ENCODE results near the gene RPL32. TPM values are rescaled to one million over a fixed set of nuclear protein-coding genes. Genes with fewer than 3 reads are reported as not detected.
A peak's percentile ranks its signal among the peaks of the same experiment; 100 is the strongest.

The RPL32 gene
- polyA plus RNA-seq, 1 of the 3 experiments (the other 2 are of a cell fraction) = 2,311 TPM

- H3K36me3 ChIP-seq (replicated peaks in 1 of 2; ENCODE audit: control insufficient read depth in 1 of 2, insufficient read depth in 2 of 2, low read length in 1 of 2) = no peaks in the 10 kb centered on the region
- no peak overlapping the region for H3K4me3 ChIP-seq (ENCODE audit: low read depth in 2 of 2, low read length in 1 of 2)
- no peaks in the 10 kb centered on the region for H3K9me2 ChIP-seq
- ChIA-PET CTCF (no interaction called here), POLR2A (no interaction called here)
- H4K20me1 ChIP-seq (ENCODE audit: insufficient read depth) = no peaks in the 10 kb centered on the region
- 97% methylated on average over 6 of the region's 7 CpGs for WGBS (ENCODE audit: low lambda C conversion rate)
- H3K9ac ChIP-seq = no peak overlapping the region
- H3F3A ChIP-seq (replicated peaks; ENCODE audit: insufficient read depth) = peaks cover 2% of the 10 kb centered on the region
- H3K27ac ChIP-seq (ENCODE audit: low read depth in 2 of 2, low read length in 1 of 2) = no peak overlapping the region
- H3K4me1 ChIP-seq (ENCODE audit: control insufficient read depth in 1 of 2, insufficient read depth in 2 of 2, low read depth in 1 of 2, low read length in 1 of 2) = no peaks in the 10 kb centered on the region
- H3K79me2 ChIP-seq (ENCODE audit: insufficient read depth) = no peaks in the 10 kb centered on the region
- H3K27me3 ChIP-seq (ENCODE audit: insufficient read depth) = no peaks in the 10 kb centered on the region
- TF ChIP-seq FOXJ3 (CRISPR knock-in tag; IDR thresholded peaks at IDR 0.05) (no peak), POLR2AphosphoS5 (IDR thresholded peaks at IDR 0.05; ENCODE audit: low read depth, low read length) (no peak), RFX5 (IDR thresholded peaks at IDR 0.05; ENCODE audit: low read length) (no peak), PBX3 (IDR thresholded peaks at IDR 0.05) (no peak)
- DNase-seq = no peak
- H3K9me3 ChIP-seq = no peaks in the 10 kb centered on the region
- H3K4me2 ChIP-seq = no peak overlapping the region
- H2AFZ ChIP-seq (ENCODE audit: low read depth) = no peak overlapping the region
Observed at GRCh38 chr3:12824299-12824698, 17.1 kb downstream of the RPL32 start.

GRCh38 chr3:12822725-12823373 lies 18.5 kb downstream of the RPL32 start:
- no peak overlapping the region for H3K4me3 ChIP-seq (ENCODE audit: low read depth in 2 of 2, low read length in 1 of 2)
- H3K4me1 ChIP-seq (ENCODE audit: control insufficient read depth in 1 of 2, insufficient read depth in 2 of 2, low read depth in 1 of 2, low read length in 1 of 2) = no peaks in the 10 kb centered on the region
- H3K9me2 ChIP-seq = no peaks in the 10 kb centered on the region
- H3K27ac ChIP-seq (ENCODE audit: low read depth in 2 of 2, low read length in 1 of 2) = no peak overlapping the region
- WGBS (ENCODE audit: low lambda C conversion rate) = 47% methylated on average over 7 of the region's 8 CpGs
- H3K9me3 ChIP-seq = no peaks in the 10 kb centered on the region
- H3K4me2 ChIP-seq = no peak overlapping the region
- H3K27me3 ChIP-seq (ENCODE audit: insufficient read depth) = no peaks in the 10 kb centered on the region
- no peak for DNase-seq
- H3F3A ChIP-seq (replicated peaks; ENCODE audit: insufficient read depth) = no peaks in the 10 kb centered on the region
- TF ChIP-seq CTCF (IDR thresholded peaks at IDR 0.05) = peak; percentile 35
- TF ChIP-seq POLR2AphosphoS5 (IDR thresholded peaks at IDR 0.05; ENCODE audit: low read depth, low read length) = no peak
- H3K9ac ChIP-seq = no peak overlapping the region
- no peaks in the 10 kb centered on the region for H3K79me2 ChIP-seq (ENCODE audit: insufficient read depth)
- ChIA-PET POLR2A (interaction anchor here (1.0 kb wide), 1 partner anchor 18 kb away, joined by 3 read pairs; no protein-coding TSS in a partner anchor), CTCF (interaction anchor here (1.2 to 1.9 kb wide), 3 partner anchors 12 to 69 kb away, joined by 4 to 8 read pairs (median 7); partner anchors contain the start of gene RPL32)
- H4K20me1 ChIP-seq (ENCODE audit: insufficient read depth) = no peaks in the 10 kb centered on the region
- H3K36me3 ChIP-seq (replicated peaks in 1 of 2; ENCODE audit: control insufficient read depth in 1 of 2, insufficient read depth in 2 of 2, low read length in 1 of 2) = no peaks in the 10 kb centered on the region
- no peak overlapping the region for H2AFZ ChIP-seq (ENCODE audit: low read depth)

- H3K9me2 ChIP-seq = no peaks in the 10 kb centered on the region
- H3K27me3 ChIP-seq (ENCODE audit: insufficient read depth) = no peaks in the 10 kb centered on the region
- no peak for DNase-seq
- no peaks in the 10 kb centered on the region for H3K36me3 ChIP-seq (replicated peaks in 1 of 2; ENCODE audit: control insufficient read depth in 1 of 2, insufficient read depth in 2 of 2, low read length in 1 of 2)
- POLR2A ChIA-PET = interaction anchor here (1.7 kb wide), 1 partner anchor 13 kb away, joined by 4 read pairs; no protein-coding TSS in a partner anchor
- H3K79me2 ChIP-seq (ENCODE audit: insufficient read depth) = no peaks in the 10 kb centered on the region
- no peak overlapping the region for H3K4me3 ChIP-seq (ENCODE audit: low read depth in 2 of 2, low read length in 1 of 2)
- no peak overlapping the region for H3K27ac ChIP-seq (ENCODE audit: low read depth in 2 of 2, low read length in 1 of 2)
- CTCF ChIA-PET = interaction anchor here (1.1 to 1.8 kb wide), 3 partner anchors 9 to 23 kb away, joined by 4 to 7 read pairs (median 4); partner anchors contain the start of gene RPL32
- no peak overlapping the region for H2AFZ ChIP-seq (ENCODE audit: low read depth)
- H4K20me1 ChIP-seq (ENCODE audit: insufficient read depth) = no peaks in the 10 kb centered on the region
- H3K9me3 ChIP-seq = no peaks in the 10 kb centered on the region
- no peak overlapping the region for H3K4me2 ChIP-seq
- peaks cover 0 to 9% of the 10 kb centered on the region in 2 experiments; a peak in 1 of 4 replicates for H3K4me1 ChIP-seq (ENCODE audit: control insufficient read depth in 1 of 2, insufficient read depth in 2 of 2, low read depth in 1 of 2, low read length in 1 of 2)
- H3F3A ChIP-seq (replicated peaks; ENCODE audit: insufficient read depth) = no peaks in the 10 kb centered on the region
- H3K9ac ChIP-seq = no peak overlapping the region
- TF ChIP-seq MAX (IDR thresholded peaks at IDR 0.05; ENCODE audit: low read depth) (no peak), FOXJ3 (CRISPR knock-in tag; IDR thresholded peaks at IDR 0.05) (no peak), RAD21 (IDR thresholded peaks at IDR 0.05; ENCODE audit: low read length) (no peak)
- 72% methylated on average over 5 of the region's 5 CpGs for WGBS (ENCODE audit: low lambda C conversion rate)
Observed at GRCh38 chr3:12818773-12819172, 22.6 kb downstream of the RPL32 start.

Measured in SK-N-SH (cell line).